LNCaP clone FGC (cell line): Measurements from ENCODE around the gene MAGEA8.
"Not testable (repeated sequence)": the region's sequence is repeated elsewhere in the genome, so short reads cannot be mapped to it uniquely, and the experiment has no call there.

Source experiments
- DNase-seq: peaks from one replicate; pipeline ENCODE4 v3.0.0-alpha.2; 2011; ENCODE audit warnings: low read depth
- H3K4me3 ChIP-seq: 2 replicates; pipeline ENCODE4 v1.5.1; 2011; ENCODE audit warnings: mild to moderate bottlenecking, low read depth, low read length, control low read depth
- CTCF ChIP-seq: IDR thresholded peaks from 2 replicates; pipeline ENCODE4 v1.5.1; 2012; ENCODE audit warnings: mild to moderate bottlenecking; ENCODE audit not compliant: control insufficient read depth, insufficient read depth; ENCODE audit errors: extremely low read depth

The MAGEA8 gene

GRCh38 chrX:149881081-149881711 is at the start of gene MAGEA8:
MAGEA8 (plus strand) TSS chrX:149881183; CDS start chrX:149884273, 3,090 bp downstream.
- no peak for DNase-seq
- no peak within 1 kb of the TSS for H3K4me3 ChIP-seq
- no peak for TF ChIP-seq CTCF

GRCh38 chrX:149831473-149831872 is 49.5 kb upstream of the MAGEA8 start:
- no peak overlapping the region for H3K4me3 ChIP-seq
- no peak for TF ChIP-seq CTCF
- DNase-seq: no peak

- not testable (repeated sequence) for DNase-seq, H3K4me3 ChIP-seq
These were observed 44.3 kb upstream of the MAGEA8 start for GRCh38 chrX:149836728-149837127.

GRCh38 chrX:149837167-149837566 is 43.8 kb upstream of the MAGEA8 start:
- no peak for DNase-seq
- no peak overlapping the region for H3K4me3 ChIP-seq
- TF ChIP-seq CTCF: no peak

- DNase-seq: no peak
- H3K4me3 ChIP-seq: no peak overlapping the region
- no peak for TF ChIP-seq CTCF
These were observed 43.3 kb upstream of the MAGEA8 start for GRCh38 chrX:149837639-149838038.

GRCh38 chrX:149841929-149842328 is 39.1 kb upstream of the MAGEA8 start:
- H3K4me3 ChIP-seq: no peak overlapping the region
- no peak for DNase-seq
- no peak for TF ChIP-seq CTCF

- H3K4me3 ChIP-seq: no peak overlapping the region
- TF ChIP-seq CTCF: no peak
- no peak for DNase-seq
These were observed 35.6 kb upstream of the MAGEA8 start for GRCh38 chrX:149845385-149845784.
